GM12873 (cell line): Measurements from ENCODE around the gene LEP.

Experiments
- TF ChIP-seq, protein P1 (sequence below): IDR thresholded peaks from 2 replicates; pipeline ENCODE4 v1.5.1; 2012; ENCODE audit warnings: low read depth, mild to moderate bottlenecking, moderate library complexity, low read length, control low read depth; ENCODE audit not compliant: insufficient read depth; ENCODE audit errors: missing control alignments

The LEP gene

GRCh38 chr7:128267595-128267924, 26.5 kb downstream of the LEP start:
- TF ChIP-seq, protein P1, sequence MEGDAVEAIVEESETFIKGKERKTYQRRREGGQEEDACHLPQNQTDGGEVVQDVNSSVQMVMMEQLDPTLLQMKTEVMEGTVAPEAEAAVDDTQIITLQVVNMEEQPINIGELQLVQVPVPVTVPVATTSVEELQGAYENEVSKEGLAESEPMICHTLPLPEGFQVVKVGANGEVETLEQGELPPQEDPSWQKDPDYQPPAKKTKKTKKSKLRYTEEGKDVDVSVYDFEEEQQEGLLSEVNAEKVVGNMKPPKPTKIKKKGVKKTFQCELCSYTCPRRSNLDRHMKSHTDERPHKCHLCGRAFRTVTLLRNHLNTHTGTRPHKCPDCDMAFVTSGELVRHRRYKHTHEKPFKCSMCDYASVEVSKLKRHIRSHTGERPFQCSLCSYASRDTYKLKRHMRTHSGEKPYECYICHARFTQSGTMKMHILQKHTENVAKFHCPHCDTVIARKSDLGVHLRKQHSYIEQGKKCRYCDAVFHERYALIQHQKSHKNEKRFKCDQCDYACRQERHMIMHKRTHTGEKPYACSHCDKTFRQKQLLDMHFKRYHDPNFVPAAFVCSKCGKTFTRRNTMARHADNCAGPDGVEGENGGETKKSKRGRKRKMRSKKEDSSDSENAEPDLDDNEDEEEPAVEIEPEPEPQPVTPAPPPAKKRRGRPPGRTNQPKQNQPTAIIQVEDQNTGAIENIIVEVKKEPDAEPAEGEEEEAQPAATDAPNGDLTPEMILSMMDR = no peak

GRCh38 chr7:128268233-128268632, 27.2 kb downstream of the LEP start:
- TF ChIP-seq, protein P1 = no peak

DNA sequence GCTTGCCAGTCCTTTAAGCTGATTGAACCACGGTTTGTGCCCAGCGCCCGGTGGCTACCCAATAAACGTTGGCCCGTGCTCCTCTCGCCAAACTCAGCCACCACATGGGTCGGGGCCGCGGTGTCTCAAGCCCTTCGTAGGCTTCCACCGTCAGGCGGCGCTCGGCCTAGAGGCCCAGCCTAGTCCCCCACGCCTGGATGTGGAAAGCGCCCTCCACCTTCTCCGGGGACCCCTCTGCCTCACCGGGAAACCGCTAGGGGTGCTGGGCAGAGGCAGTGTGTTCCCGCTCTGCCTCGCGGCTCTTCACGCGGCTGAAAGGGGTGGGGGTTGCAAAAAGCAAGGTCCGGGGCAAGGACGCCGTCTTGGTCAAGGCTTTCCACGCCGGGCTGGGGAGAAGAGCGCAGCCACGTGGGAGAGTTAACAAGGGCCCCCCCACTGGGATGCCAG, 29.8 kb downstream of the LEP start:
- TF ChIP-seq, protein P1 = no peak

- TF ChIP-seq, protein P1 = no peak
Observed at GRCh38 chr7:128271471-128271941, 30.4 kb downstream of the LEP start.

DNA sequence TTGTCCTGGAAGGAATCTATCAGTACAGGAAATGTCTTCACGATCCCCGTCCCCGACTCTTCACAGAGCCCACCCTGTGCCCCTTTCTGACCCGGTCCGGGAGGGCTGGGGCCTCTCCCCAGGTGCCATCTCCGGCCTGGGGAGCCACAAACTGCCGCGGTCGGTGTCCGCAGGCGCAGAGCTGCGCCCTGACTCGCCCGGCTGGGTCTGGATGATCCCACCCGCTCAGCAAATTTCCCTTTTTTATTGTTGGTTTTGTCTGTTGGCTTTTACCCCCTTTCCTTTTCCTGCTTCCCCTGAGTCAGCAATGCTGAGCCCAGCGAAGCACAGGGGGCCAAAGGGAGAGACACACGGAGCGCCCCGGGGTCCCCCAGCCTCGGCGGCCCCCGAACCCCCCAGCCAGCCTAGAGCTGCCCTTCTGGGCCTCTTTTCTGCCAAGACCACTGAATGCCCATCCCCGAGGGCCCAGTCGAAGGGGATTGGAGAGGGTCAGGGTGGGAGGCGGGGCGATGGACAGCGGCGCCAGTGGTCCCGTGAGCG, 30.9 kb downstream of the LEP start:
- TF ChIP-seq, protein P1 = no peak

DNA sequence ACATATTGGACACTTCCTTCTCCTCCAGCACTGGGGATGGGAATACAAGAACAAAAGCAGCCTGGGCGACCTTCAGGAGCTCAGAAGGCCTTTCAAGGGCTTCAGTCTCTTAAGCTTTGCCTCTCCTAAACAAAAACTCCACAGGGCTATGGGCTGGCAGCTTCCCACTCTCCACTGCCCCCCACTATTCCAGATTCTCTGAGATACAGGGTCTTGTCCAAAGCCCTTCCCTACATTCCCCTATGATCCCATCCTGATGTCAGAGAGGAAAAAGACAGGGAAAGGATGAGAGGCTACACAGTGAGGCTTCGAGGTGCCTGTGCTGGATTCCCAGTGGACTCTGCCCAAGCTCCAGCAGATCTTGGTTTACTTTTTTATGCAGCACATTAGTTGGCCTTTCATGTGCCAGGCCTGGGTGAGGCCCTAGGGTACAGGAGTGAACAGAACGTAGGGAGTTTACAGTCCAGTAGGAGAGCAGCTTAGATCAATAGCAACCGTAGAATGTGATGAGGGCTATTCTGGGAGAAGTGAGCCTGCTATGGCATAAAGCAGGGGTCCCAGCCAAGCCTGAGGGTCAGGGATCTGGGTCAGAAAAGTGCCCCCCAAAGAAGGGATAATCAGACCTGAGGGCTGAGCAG, 33.3 kb downstream of the LEP start:
- TF ChIP-seq, protein P1 = no peak

- TF ChIP-seq, protein P1 = no peak
Observed at GRCh38 chr7:128274884-128275603, 34.0 kb downstream of the LEP start.
